CD4-positive, alpha-beta T cell (primary cell): ENCODE results near the gene HEPACAM. TPM values are rescaled to one million over a fixed set of nuclear protein-coding genes. Genes with fewer than 3 reads are reported as not detected.

Source experiments
- ATAC-seq: fragments of 200-7000 bp; cut with Tn5 transposase; one replicate; pipeline ENCODE4 v1.10.0; 2022; ENCODE audit warnings: mild to moderate bottlenecking; ENCODE audit not compliant: poor library complexity
- CTCF ChIA-PET: fragments of 350-600 bp; sonication (Branson Sonifier 250); formaldehyde crosslinking; loops from one replicate; lab custom pipeline; 2021; ENCODE audit warnings: antibody characterized with exemption, inconsistent platforms; lab: Charles Lee
- POLR2A ChIA-PET: fragments of 350-600 bp; sonication (Branson Sonifier 250); formaldehyde crosslinking; loops from one replicate; lab custom pipeline; 2021; ENCODE audit warnings: antibody characterized with exemption, inconsistent platforms; lab: Charles Lee
- DNase-seq, 14 experiments: peaks; one replicate each; pipeline ENCODE4 v3.0.0-alpha.2; 2013 to 2020; ENCODE audit warnings: mixed read lengths in 2 of 14
- H3K27ac ChIP-seq, 2 donors: one replicate each; pipeline versions ENCODE4 v1.5.1 to v1.7.0; 2013; ENCODE audit warnings: low read length in 2 of 2, low read depth in 1 of 2, mild to moderate bottlenecking in 1 of 2
- H3K27me3 ChIP-seq, 2 experiments: 1 replicate in 1 of 2; 2 replicates in 1 of 2; pipeline versions ENCODE4 v1.6.1 to v1.7.0; 2013; ENCODE audit warnings: low read length in 2 of 2, control low read depth in 1 of 2, mild to moderate bottlenecking in 1 of 2, moderate library complexity in 1 of 2; ENCODE audit not compliant: insufficient read depth in 2 of 2, control insufficient read depth in 1 of 2
- H3K36me3 ChIP-seq: one replicate; pipeline ENCODE4 v1.6.1; 2013; ENCODE audit warnings: low read length, control low read depth; ENCODE audit not compliant: insufficient read depth
- H3K4me1 ChIP-seq: one replicate; pipeline ENCODE4 v1.6.1; 2013; ENCODE audit warnings: low read length, control low read depth; ENCODE audit not compliant: insufficient read depth
- H3K4me3 ChIP-seq: one replicate; pipeline ENCODE4 v1.5.1; 2013; ENCODE audit warnings: mild to moderate bottlenecking, low read length, moderate library complexity
- H3K9me3 ChIP-seq, 2 experiments: 1 replicate in 1 of 2; 2 replicates in 1 of 2; pipeline versions ENCODE4 v1.6.1 to v1.7.0; 2013; ENCODE audit warnings: low read length in 2 of 2, mild to moderate bottlenecking in 2 of 2, control low read depth in 1 of 2, moderate library complexity in 1 of 2; ENCODE audit not compliant: control insufficient read depth in 1 of 2, insufficient read depth in 1 of 2
- H3K27ac Mint-ChIP-seq: one replicate; pipeline ENCODE4 v1.8.0; 2020; ENCODE audit warnings: mixed read lengths
- H3K27me3 Mint-ChIP-seq: one replicate; pipeline ENCODE4 v1.8.0; 2021; ENCODE audit warnings: mixed read lengths
- H3K36me3 Mint-ChIP-seq: one replicate; pipeline ENCODE4 v1.8.0; 2021; ENCODE audit warnings: low read depth, mixed read lengths
- H3K4me1 Mint-ChIP-seq: one replicate; pipeline ENCODE4 v1.8.0; 2021; ENCODE audit warnings: low read depth, mixed read lengths
- H3K4me3 Mint-ChIP-seq: one replicate; pipeline ENCODE4 v1.8.0; 2020; ENCODE audit warnings: mild to moderate bottlenecking, mixed read lengths
- H3K9me3 Mint-ChIP-seq: one replicate; pipeline ENCODE4 v1.8.0; 2020; ENCODE audit warnings: mixed read lengths
- intact Hi-C, 2 experiments: fragments of 100-400 bp; cut with DNase I in 1 of 2; cut with micrococcal nuclease in 1 of 2; formaldehyde crosslinking; loops; one replicate each; pipeline versions ENCODE4 v1.15.1 to v1.9.0; 2023 to 2025; cut with DNase I, micrococcal nuclease
- total RNA-seq, 174 experiments: library from RNA in 2 of 174; stranded (reverse) in 2 of 174; gene quantifications; one replicate each; pipeline ENCODE4 v1.2.3 and lab custom pipeline; 2021 to 2026
- TF ChIP-seq, protein P1 (sequence below): fragments of 200-600 bp; IDR thresholded peaks from one replicate; pipeline ENCODE4 v1.8.0; 2022; ENCODE audit warnings: antibody characterized with exemption, mild to moderate bottlenecking

HEPACAM gene
- total RNA-seq, 2 experiments from 2014 or later, result not detected

DNA sequence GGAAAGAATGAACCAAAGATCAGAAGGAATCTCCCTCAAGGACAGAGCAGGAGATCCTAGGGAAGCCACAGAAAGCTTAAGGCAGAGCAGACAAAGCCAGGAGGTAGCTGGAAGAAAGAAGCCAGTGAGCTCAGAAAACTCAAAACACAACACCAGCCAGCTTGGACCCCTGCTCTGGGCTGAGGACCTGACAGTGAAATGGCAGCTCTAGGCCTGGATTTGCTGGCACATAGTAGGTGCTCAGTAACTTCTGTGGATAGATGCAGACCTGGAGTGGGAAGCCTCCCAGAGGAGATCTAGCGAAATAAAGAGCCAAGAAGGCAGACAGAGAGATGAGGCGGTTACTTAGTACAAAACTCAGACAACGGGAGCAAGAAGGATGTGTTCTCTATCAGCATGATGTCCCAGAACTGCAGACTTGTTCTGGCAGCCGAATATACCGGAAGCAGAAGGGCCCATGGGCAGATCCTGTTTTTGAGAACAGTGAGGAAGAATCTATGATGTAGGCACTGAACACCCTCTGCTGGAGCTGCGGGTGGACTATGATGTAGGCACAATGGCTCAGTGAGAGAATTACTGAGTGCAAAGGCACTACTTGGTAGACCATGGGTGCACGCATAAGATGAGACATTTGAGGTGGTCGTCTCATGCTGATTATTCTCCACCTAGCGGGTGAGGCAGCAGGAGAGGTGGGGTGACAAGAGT is 42.9 kb downstream of the HEPACAM start:
- ATAC-seq (no peak), DNase-seq (no peak)
- H3K36me3 Mint-ChIP-seq, result no peaks in the 10 kb centered on the region
- intact Hi-C loops, result no loop called here
- no peak overlapping the region for H3K4me3 Mint-ChIP-seq
- no peak overlapping the region for H3K4me3 ChIP-seq
- CTCF ChIA-PET, result no interaction called here
- peaks cover 11% of the 10 kb centered on the region for H3K27me3 Mint-ChIP-seq
- H3K4me1 Mint-ChIP-seq, result peaks cover 11% of the 10 kb centered on the region
- peaks cover 5% of the 10 kb centered on the region for H3K4me1 ChIP-seq
- no peaks in the 10 kb centered on the region for H3K9me3 Mint-ChIP-seq
- H3K27ac ChIP-seq, result no peak overlapping the region
- H3K27me3 ChIP-seq, result no peaks in the 10 kb centered on the region
- H3K36me3 ChIP-seq, result no peaks in the 10 kb centered on the region
- no peaks in the 10 kb centered on the region for H3K9me3 ChIP-seq
- TF ChIP-seq, protein P1, sequence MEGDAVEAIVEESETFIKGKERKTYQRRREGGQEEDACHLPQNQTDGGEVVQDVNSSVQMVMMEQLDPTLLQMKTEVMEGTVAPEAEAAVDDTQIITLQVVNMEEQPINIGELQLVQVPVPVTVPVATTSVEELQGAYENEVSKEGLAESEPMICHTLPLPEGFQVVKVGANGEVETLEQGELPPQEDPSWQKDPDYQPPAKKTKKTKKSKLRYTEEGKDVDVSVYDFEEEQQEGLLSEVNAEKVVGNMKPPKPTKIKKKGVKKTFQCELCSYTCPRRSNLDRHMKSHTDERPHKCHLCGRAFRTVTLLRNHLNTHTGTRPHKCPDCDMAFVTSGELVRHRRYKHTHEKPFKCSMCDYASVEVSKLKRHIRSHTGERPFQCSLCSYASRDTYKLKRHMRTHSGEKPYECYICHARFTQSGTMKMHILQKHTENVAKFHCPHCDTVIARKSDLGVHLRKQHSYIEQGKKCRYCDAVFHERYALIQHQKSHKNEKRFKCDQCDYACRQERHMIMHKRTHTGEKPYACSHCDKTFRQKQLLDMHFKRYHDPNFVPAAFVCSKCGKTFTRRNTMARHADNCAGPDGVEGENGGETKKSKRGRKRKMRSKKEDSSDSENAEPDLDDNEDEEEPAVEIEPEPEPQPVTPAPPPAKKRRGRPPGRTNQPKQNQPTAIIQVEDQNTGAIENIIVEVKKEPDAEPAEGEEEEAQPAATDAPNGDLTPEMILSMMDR, result no peak
- POLR2A ChIA-PET, result no interaction called here
- no peak overlapping the region for H3K27ac Mint-ChIP-seq

DNA sequence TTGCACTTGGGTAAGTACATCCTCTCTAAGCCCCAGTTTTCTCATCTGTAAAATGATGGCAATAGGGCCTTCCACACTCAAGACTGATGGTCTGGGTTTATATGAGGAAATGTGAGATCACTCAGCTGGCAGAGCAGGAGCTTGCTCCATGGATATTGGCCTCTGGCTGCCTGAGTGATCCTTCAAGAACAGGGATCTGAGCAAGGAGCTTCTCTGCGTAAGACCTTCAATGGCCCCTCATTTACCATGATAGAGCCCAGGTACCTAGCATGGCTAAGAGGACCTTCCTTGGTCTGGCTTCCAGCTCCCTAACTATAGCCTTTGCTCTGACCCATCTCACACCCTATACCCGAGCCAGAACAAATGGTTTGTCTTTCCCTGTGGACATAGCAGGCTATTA is 43.7 kb downstream of the HEPACAM start:
- Mint-ChIP-seq H3K27ac (no peak overlapping the region), H3K4me1 (peaks cover 5% of the 10 kb centered on the region), H3K9me3 (no peaks in the 10 kb centered on the region), H3K27me3 (peaks cover 7% of the 10 kb centered on the region), H3K36me3 (no peaks in the 10 kb centered on the region), H3K4me3 (no peak overlapping the region)
- Histone ChIP-seq H3K27ac (no peak overlapping the region), H3K4me3 (no peak overlapping the region), H3K36me3 (no peaks in the 10 kb centered on the region), H3K4me1 (no peaks in the 10 kb centered on the region), H3K27me3 (peaks cover 1 to 2% of the 10 kb centered on the region in 2 experiments), H3K9me3 (peaks cover 0 to 4% of the 10 kb centered on the region in 2 experiments)
- no peak for ATAC-seq
- ChIA-PET CTCF (interaction anchor here (0.6 kb wide), 1 partner anchor 284 kb away, joined by 4 read pairs; no protein-coding TSS in a partner anchor), POLR2A (no interaction called here)
- no peak for DNase-seq
- TF ChIP-seq, protein P1, result no peak
- intact Hi-C loops, result no loop called here

DNA sequence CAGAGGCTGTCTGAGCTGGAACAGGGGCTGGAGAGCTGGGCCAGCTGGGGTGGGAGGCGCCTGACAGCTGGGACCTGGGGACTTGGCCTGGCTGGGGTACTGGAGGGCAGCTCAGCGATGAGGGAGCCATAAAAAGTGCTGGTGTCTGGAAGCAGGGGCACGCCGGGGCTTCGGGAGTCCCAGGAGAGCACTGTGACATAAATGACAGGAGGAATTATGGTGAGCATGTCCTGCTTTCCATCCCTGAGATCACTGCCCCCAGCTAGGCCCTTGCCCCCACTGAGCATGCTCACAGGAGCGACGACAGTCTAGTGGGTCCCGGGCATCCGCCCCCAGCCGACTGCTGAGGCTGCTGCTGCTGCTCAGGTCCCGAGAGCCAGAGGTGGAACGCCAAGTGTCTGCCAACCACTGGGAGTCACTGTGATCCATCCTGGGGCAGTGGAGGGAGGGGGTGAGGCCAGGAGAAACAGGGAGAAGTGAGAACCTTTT is 44.4 kb downstream of the HEPACAM start:
- ATAC-seq (no peak), DNase-seq (no peak)
- TF ChIP-seq, protein P1, result no peak
- H3K4me3 Mint-ChIP-seq, result no peak overlapping the region
- peaks cover 10% of the 10 kb centered on the region for H3K27me3 Mint-ChIP-seq
- H3K27me3 ChIP-seq, result peaks cover 4 to 5% of the 10 kb centered on the region in 2 experiments
- H3K27ac Mint-ChIP-seq, result no peak overlapping the region
- H3K4me3 ChIP-seq, result no peak overlapping the region
- H3K9me3 ChIP-seq, result peaks cover 0 to 4% of the 10 kb centered on the region in 2 experiments
- H3K36me3 ChIP-seq, result no peaks in the 10 kb centered on the region
- H3K4me1 Mint-ChIP-seq, result peaks cover 5% of the 10 kb centered on the region
- H3K9me3 Mint-ChIP-seq, result no peaks in the 10 kb centered on the region
- intact Hi-C loops, result no loop called here
- H3K4me1 ChIP-seq, result no peaks in the 10 kb centered on the region
- ChIA-PET POLR2A (no interaction called here), CTCF (interaction anchor here (0.6 kb wide), 1 partner anchor 284 kb away, joined by 4 read pairs; no protein-coding TSS in a partner anchor)
- no peaks in the 10 kb centered on the region for H3K36me3 Mint-ChIP-seq
- H3K27ac ChIP-seq, result no peak overlapping the region
